ENCODE results near the gene RASAL2.

DNA sequence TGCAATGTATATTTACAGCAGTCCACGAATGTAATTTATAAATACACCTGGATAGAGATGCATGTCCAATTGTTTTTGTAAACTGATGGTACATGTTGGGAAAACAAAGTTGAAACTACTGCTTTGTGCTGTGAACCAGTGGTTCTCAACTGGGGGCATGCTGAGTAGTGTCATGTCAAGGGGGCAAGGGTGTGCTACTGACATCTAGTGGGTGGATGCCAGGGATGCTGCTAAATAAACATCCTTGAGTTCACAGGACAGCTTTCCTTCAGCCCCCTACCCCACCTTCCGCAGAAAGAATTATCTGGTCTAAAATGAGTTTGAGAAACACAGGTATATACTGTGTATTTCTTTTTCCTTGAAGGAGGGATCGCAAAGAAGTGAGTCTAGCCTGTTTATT is 95.9 kb downstream of the RASAL2 start:
- TF ChIP-seq CTCF (IDR thresholded peaks at IDR 0.05) = no peak
- no peak for TF ChIP-seq EZH2 (IDR thresholded peaks at IDR 0.05; ENCODE audit: borderline replicate concordance, insufficient read depth, low read depth, low read length, poor library complexity, severe bottlenecking)
